ENCODE measurements around the gene SLC2A4. TPM values are rescaled to one million over a fixed set of nuclear protein-coding genes. Genes with fewer than 3 reads are reported as not detected.

The SLC2A4 gene
- total RNA-seq, 1 donor from 2014 or later: not detected

- peak; percentile 83 for ATAC-seq (ENCODE audit: low read depth)
- DNase-seq: peak; percentile 99
- Mint-ChIP-seq H3K27me3 (no peaks in the 10 kb centered on the region), H3K4me1 (peaks cover 44% of the 10 kb centered on the region), H3K27ac (peak within 1 kb of the TSS; percentile 100), H3K9me3 (no peaks in the 10 kb centered on the region), H3K4me3 (peak within 1 kb of the TSS; percentile 98), H3K36me3 (ENCODE audit: low read depth) (peaks cover 58% of the 10 kb centered on the region)
- CTCF ChIA-PET: interaction anchor here (0.6 kb wide), 1 partner anchor 9 kb away, joined by 3 read pairs; the partner anchor contains the start of gene GABARAP
- POLR2A ChIA-PET: interaction anchor here (0.7 to 5.8 kb wide), 10 partner anchors 8 to 435 kb away, joined by 3 to 134 read pairs (median 4); partner anchors contain the start of genes ACADVL, DLG4, DVL2 and GABARAP
- TF ChIP-seq CTCF (IDR thresholded peaks at IDR 0.05): no peak
- intact Hi-C loops (cut with micrococcal nuclease): loop anchor here (1.0 to 5.0 kb wide), 9 partner anchors 9 to 583 kb away; partner anchors contain the start of genes EIF5A, GABARAP, KDM6B and NEURL4
These were observed 29.8 kb upstream of the SLC2A4 start, which contains the start of gene CTDNEP1 for GRCh38 chr17:7251661-7252175. Gene CTDNEP1 (minus strand): TSS chr17:7251734. CDS start chr17:7251296, 438 bp downstream.

GRCh38 chr17:7252176-7253043 is 29.1 kb upstream of the SLC2A4 start, which contains the start of gene ELP5:
Gene ELP5 (plus strand): TSS chr17:7252215. CDS start chr17:7252551, 336 bp downstream.
- peak; percentile 61 for ATAC-seq (ENCODE audit: low read depth)
- Mint-ChIP-seq H3K4me3 (peak within 1 kb of the TSS; percentile 98), H3K27ac (peak within 1 kb of the TSS; percentile 100), H3K36me3 (ENCODE audit: low read depth) (peaks cover 59% of the 10 kb centered on the region), H3K27me3 (no peaks in the 10 kb centered on the region), H3K4me1 (peaks cover 44% of the 10 kb centered on the region), H3K9me3 (no peaks in the 10 kb centered on the region)
- POLR2A ChIA-PET: interaction anchor here (0.9 to 5.8 kb wide), 4 partner anchors 14 to 434 kb away, joined by 4 to 134 read pairs (median 6); partner anchors contain the start of genes ACADVL, DLG4, DVL2 and GABARAP
- no peak for TF ChIP-seq CTCF (IDR thresholded peaks at IDR 0.05)
- no peak for DNase-seq
- CTCF ChIA-PET: no interaction called here
- intact Hi-C loops (cut with micrococcal nuclease): loop anchor here (1.0 to 5.0 kb wide), 9 partner anchors 9 to 582 kb away; partner anchors contain the start of genes EIF5A, GABARAP, KDM6B and NEURL4

- ChIA-PET POLR2A (interaction anchor here (5.8 kb wide), 1 partner anchor 15 kb away, joined by 134 read pairs; the partner anchor contains the start of genes DVL2, GABARAP and PHF23), CTCF (no interaction called here)
- intact Hi-C loops (cut with micrococcal nuclease): loop anchor here (2.0 to 5.0 kb wide), 2 partner anchors 229 to 582 kb away; partner anchors contain the start of genes KDM6B, POLR2A and SLC35G6
- no peak for DNase-seq
- Mint-ChIP-seq H3K27me3 (no peaks in the 10 kb centered on the region), H3K4me3 (peak overlapping the region; percentile 98), H3K27ac (peak overlapping the region; percentile 100), H3K9me3 (no peaks in the 10 kb centered on the region), H3K36me3 (ENCODE audit: low read depth) (peaks cover 62% of the 10 kb centered on the region), H3K4me1 (peaks cover 44% of the 10 kb centered on the region)
- TF ChIP-seq CTCF (IDR thresholded peaks at IDR 0.05): no peak
- no peak for ATAC-seq (ENCODE audit: low read depth)
These were observed 28.4 kb upstream of the SLC2A4 start for GRCh38 chr17:7253082-7253481.

GRCh38 chr17:7254511-7254910 is 27.0 kb upstream of the SLC2A4 start:
- DNase-seq (no peak), ATAC-seq (ENCODE audit: low read depth) (no peak)
- TF ChIP-seq CTCF (IDR thresholded peaks at IDR 0.05): no peak
- ChIA-PET POLR2A (interaction anchor here (0.6 to 0.7 kb wide), 3 partner anchors 11 to 428 kb away, joined by 3 to 7 read pairs (median 4); no protein-coding TSS in a partner anchor), CTCF (interaction anchor here (1.2 kb wide), 1 partner anchor 42 kb away, joined by 3 read pairs; no protein-coding TSS in a partner anchor)
- Mint-ChIP-seq H3K4me1 (peaks cover 32% of the 10 kb centered on the region), H3K4me3 (no peak overlapping the region), H3K9me3 (no peaks in the 10 kb centered on the region), H3K27ac (no peak overlapping the region), H3K27me3 (no peaks in the 10 kb centered on the region), H3K36me3 (ENCODE audit: low read depth) (peaks cover 69% of the 10 kb centered on the region)
- intact Hi-C loops (cut with micrococcal nuclease): loop anchor here (5.0 kb wide), 1 partner anchor 228 kb away; the partner anchor contains the start of genes POLR2A and SLC35G6

Measured in activated B cell treated with CpG ODN at 0.5 μM for 24 hours (primary cell).